SK-N-SH treated with all-trans-retinoic acid at 6 μM for 48 hours (cell line): ENCODE measurements around the gene ADAMTS18.

Source experiments
- ATAC-seq: fragments of 200-7000 bp; cut with Tn5 transposase; 3 replicates; pipeline ENCODE4 v1.9.1; 2020; ENCODE audit warnings: mild to moderate bottlenecking, moderate library complexity
- ARNTL ChIP-seq: fragments of 450-650 bp; formaldehyde crosslinking; IDR thresholded peaks from 2 replicates; pipeline ENCODE4 v1.5.0; 2020; ENCODE audit warnings: low read depth, mild to moderate bottlenecking, moderate library complexity, borderline replicate concordance
- BACH2 ChIP-seq: fragments of 250-450 bp; sonication (Bioruptor Pico); IDR thresholded peaks from 2 replicates; pipeline ENCODE4 v1.9.0; 2021; ENCODE audit warnings: mild to moderate bottlenecking, borderline replicate concordance
- CREB5 ChIP-seq: fragments of 250-450 bp; sonication (Bioruptor Pico); IDR thresholded peaks from 2 replicates; pipeline ENCODE4 v1.5.1; 2020; ENCODE audit warnings: low read depth, mild to moderate bottlenecking, moderate library complexity
- CSDC2 ChIP-seq: fragments of 250-450 bp; sonication (Bioruptor Pico); IDR thresholded peaks from 2 replicates; pipeline ENCODE4 v1.5.0; 2020; ENCODE audit warnings: mild to moderate bottlenecking, moderate library complexity
- CSRNP3 ChIP-seq: fragments of 250-450 bp; sonication (Bioruptor Pico); IDR thresholded peaks from 2 replicates; pipeline ENCODE4 v1.5.1; 2021; ENCODE audit warnings: mild to moderate bottlenecking, moderate library complexity
- ESRRG ChIP-seq: fragments of 250-450 bp; sonication (Bioruptor Pico); IDR thresholded peaks from 2 replicates; pipeline ENCODE4 v1.6.1; 2021; ENCODE audit warnings: mild to moderate bottlenecking
- GLIS3 ChIP-seq: fragments of 250-450 bp; sonication (Bioruptor Pico); IDR thresholded peaks from 2 replicates; pipeline ENCODE4 v1.5.0; 2020; ENCODE audit warnings: mild to moderate bottlenecking, moderate library complexity
- ISL1 ChIP-seq: fragments of 250-450 bp; sonication (Bioruptor Pico); IDR thresholded peaks from 2 replicates; pipeline ENCODE4 v2.1.2; 2022; ENCODE audit warnings: mild to moderate bottlenecking, moderate library complexity
- OSR1 ChIP-seq: fragments of 250-450 bp; sonication (Bioruptor Pico); IDR thresholded peaks from 2 replicates; pipeline ENCODE4 v1.8.0; 2022; ENCODE audit warnings: moderate library complexity, mild to moderate bottlenecking, inconsistent platforms
- PPARA ChIP-seq: fragments of 250-450 bp; sonication (Bioruptor Pico); IDR thresholded peaks from 2 replicates; pipeline ENCODE4 v1.5.0; 2020; ENCODE audit warnings: mild to moderate bottlenecking, borderline replicate concordance
- RARB ChIP-seq: fragments of 250-450 bp; sonication (Bioruptor Pico); IDR thresholded peaks from 2 replicates; pipeline ENCODE4 v1.8.0; 2021; ENCODE audit warnings: mild to moderate bottlenecking, moderate library complexity
- SNAI2 ChIP-seq: fragments of 250-450 bp; sonication (Bioruptor Pico); IDR thresholded peaks from 2 replicates; pipeline ENCODE4 v1.5.0; 2020; ENCODE audit warnings: mild to moderate bottlenecking, moderate library complexity
- TCF4 ChIP-seq: fragments of 250-450 bp; sonication (Bioruptor Pico); IDR thresholded peaks from 2 replicates; pipeline ENCODE4 v1.8.0; 2021; ENCODE audit warnings: mild to moderate bottlenecking, moderate library complexity, borderline replicate concordance
- TOX ChIP-seq: fragments of 250-450 bp; sonication (Bioruptor Pico); IDR thresholded peaks from 2 replicates; pipeline ENCODE4 v1.8.0; 2021; ENCODE audit warnings: mild to moderate bottlenecking, moderate library complexity, borderline replicate concordance
- TSHZ2 ChIP-seq: fragments of 250-450 bp; sonication (Bioruptor Pico); IDR thresholded peaks from 2 replicates; pipeline ENCODE4 v1.5.0; 2020; ENCODE audit warnings: mild to moderate bottlenecking, moderate library complexity
- ZC3H10 ChIP-seq: fragments of 250-450 bp; sonication (Bioruptor Pico); IDR thresholded peaks from 2 replicates; pipeline ENCODE4 v1.5.1; 2021; ENCODE audit warnings: mild to moderate bottlenecking, moderate library complexity
- ZFP3 ChIP-seq: fragments of 250-450 bp; sonication (Bioruptor Pico); IDR thresholded peaks from 2 replicates; pipeline ENCODE4 v1.5.0; 2020; ENCODE audit warnings: mild to moderate bottlenecking, moderate library complexity
- ZFP30 ChIP-seq: fragments of 450-650 bp; formaldehyde crosslinking; IDR thresholded peaks from 2 replicates; pipeline ENCODE4 v1.5.0; 2022; ENCODE audit warnings: mild to moderate bottlenecking, moderate library complexity
- ZNF565 ChIP-seq: fragments of 450-650 bp; formaldehyde crosslinking; conservative IDR thresholded peaks from 2 replicates; pipeline ENCODE4 v1.5.0; 2020; ENCODE audit warnings: low read depth, mild to moderate bottlenecking, moderate library complexity
- ZNF70 ChIP-seq: fragments of 450-650 bp; formaldehyde crosslinking; IDR thresholded peaks from 2 replicates; pipeline ENCODE4 v1.5.0; 2020; ENCODE audit warnings: mild to moderate bottlenecking, moderate library complexity
- ZNF8 ChIP-seq: fragments of 450-650 bp; formaldehyde crosslinking; IDR thresholded peaks from 2 replicates; pipeline ENCODE4 v1.5.0; 2020; ENCODE audit warnings: mild to moderate bottlenecking, moderate library complexity
- TF ChIP-seq, protein P1 (sequence below): fragments of 250-450 bp; sonication (Bioruptor Pico); IDR thresholded peaks from 2 replicates; pipeline ENCODE4 v1.8.0; 2020; ENCODE audit warnings: mild to moderate bottlenecking, moderate library complexity, borderline replicate concordance
- TF ChIP-seq, protein P2 (sequence below): fragments of 250-450 bp; sonication (Bioruptor Pico); IDR thresholded peaks from 2 replicates; pipeline ENCODE4 v1.8.0; 2021; ENCODE audit warnings: low read depth, mild to moderate bottlenecking, moderate library complexity, borderline replicate concordance

ADAMTS18 gene

GRCh38 chr16:77403732-77404131 is 31.1 kb downstream of the ADAMTS18 start:
- ATAC-seq, result no peak
- TF ChIP-seq ZFP30 (CRISPR knock-in tag) (no peak), TSHZ2 (CRISPR knock-in tag) (no peak), ZC3H10 (no peak), GLIS3 (CRISPR knock-in tag) (no peak), PPARA (no peak), ZNF8 (no peak), ZNF70 (CRISPR knock-in tag) (no peak), ISL1 (no peak), CREB5 (CRISPR knock-in tag) (no peak), RARB (CRISPR knock-in tag) (no peak)
- TF ChIP-seq, protein P1, sequence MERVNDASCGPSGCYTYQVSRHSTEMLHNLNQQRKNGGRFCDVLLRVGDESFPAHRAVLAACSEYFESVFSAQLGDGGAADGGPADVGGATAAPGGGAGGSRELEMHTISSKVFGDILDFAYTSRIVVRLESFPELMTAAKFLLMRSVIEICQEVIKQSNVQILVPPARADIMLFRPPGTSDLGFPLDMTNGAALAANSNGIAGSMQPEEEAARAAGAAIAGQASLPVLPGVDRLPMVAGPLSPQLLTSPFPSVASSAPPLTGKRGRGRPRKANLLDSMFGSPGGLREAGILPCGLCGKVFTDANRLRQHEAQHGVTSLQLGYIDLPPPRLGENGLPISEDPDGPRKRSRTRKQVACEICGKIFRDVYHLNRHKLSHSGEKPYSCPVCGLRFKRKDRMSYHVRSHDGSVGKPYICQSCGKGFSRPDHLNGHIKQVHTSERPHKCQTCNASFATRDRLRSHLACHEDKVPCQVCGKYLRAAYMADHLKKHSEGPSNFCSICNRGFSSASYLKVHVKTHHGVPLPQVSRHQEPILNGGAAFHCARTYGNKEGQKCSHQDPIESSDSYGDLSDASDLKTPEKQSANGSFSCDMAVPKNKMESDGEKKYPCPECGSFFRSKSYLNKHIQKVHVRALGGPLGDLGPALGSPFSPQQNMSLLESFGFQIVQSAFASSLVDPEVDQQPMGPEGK, result no peak

DNA sequence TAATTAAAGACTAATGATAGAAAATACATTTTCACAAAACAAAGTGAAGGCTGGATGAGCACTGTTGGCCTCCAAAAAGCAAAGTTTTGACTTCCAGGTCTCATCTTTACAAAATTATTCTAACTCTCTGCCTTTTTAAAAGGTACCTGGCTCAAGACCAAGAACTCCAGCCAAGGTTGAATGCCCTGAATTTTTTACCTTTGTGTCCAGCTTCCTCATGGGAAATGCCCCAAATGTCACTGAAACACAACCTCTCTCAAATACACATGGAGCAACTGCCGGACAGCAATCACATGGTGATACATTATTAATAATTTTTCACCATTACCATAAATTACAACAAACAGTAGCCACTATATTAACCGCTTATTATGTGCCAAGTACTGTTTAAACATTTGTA is 32.2 kb downstream of the ADAMTS18 start:
- ATAC-seq, result no peak
- TF ChIP-seq CREB5 (CRISPR knock-in tag), result no peak
- no peak for TF ChIP-seq CSDC2
- TF ChIP-seq RARB (CRISPR knock-in tag), result no peak
- no peak for TF ChIP-seq ARNTL (CRISPR knock-in tag)
- TF ChIP-seq, protein P1, result no peak
- TF ChIP-seq SNAI2 (CRISPR knock-in tag), result no peak
- TF ChIP-seq ZNF565 (CRISPR knock-in tag), result no peak
- no peak for TF ChIP-seq ISL1
- no peak for TF ChIP-seq TSHZ2 (CRISPR knock-in tag)
- no peak for TF ChIP-seq ZFP3 (CRISPR knock-in tag)
- no peak for TF ChIP-seq BACH2 (CRISPR knock-in tag)
- TF ChIP-seq ZFP30 (CRISPR knock-in tag), result no peak

DNA sequence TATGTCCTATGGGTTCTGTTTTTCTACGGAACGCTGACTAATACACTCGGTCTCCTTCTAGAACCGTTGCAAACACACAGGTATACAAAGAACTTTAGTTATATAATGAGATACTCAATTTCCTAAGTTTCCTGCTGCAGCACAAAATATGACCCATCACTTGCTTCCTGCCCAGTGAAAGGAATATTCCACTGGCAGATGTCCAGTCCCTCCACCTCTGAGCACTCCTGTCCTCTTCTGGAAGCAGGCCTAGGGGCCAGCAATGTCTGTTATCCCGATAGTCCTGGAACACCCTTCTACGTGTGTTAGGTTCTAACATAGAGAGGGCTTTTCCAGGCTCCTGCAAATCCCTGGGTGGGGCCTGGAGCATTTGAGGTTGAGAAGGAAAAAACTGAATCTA is 32.7 kb downstream of the ADAMTS18 start:
- no peak for ATAC-seq
- no peak for TF ChIP-seq PPARA
- TF ChIP-seq ZNF70 (CRISPR knock-in tag), result no peak
- TF ChIP-seq ZFP3 (CRISPR knock-in tag), result no peak
- no peak for TF ChIP-seq RARB (CRISPR knock-in tag)
- no peak for TF ChIP-seq ESRRG (CRISPR knock-in tag)
- TF ChIP-seq, protein P2, sequence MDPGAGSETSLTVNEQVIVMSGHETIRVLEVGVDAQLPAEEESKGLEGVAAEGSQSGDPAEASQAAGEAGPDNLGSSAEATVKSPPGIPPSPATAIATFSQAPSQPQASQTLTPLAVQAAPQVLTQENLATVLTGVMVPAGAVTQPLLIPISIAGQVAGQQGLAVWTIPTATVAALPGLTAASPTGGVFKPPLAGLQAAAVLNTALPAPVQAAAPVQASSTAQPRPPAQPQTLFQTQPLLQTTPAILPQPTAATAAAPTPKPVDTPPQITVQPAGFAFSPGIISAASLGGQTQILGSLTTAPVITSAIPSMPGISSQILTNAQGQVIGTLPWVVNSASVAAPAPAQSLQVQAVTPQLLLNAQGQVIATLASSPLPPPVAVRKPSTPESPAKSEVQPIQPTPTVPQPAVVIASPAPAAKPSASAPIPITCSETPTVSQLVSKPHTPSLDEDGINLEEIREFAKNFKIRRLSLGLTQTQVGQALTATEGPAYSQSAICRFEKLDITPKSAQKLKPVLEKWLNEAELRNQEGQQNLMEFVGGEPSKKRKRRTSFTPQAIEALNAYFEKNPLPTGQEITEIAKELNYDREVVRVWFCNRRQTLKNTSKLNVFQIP, result no peak
- TF ChIP-seq ZFP30 (CRISPR knock-in tag), result no peak
- no peak for TF ChIP-seq CSRNP3 (CRISPR knock-in tag)
- no peak for TF ChIP-seq OSR1
- TF ChIP-seq ARNTL (CRISPR knock-in tag), result no peak
- no peak for TF ChIP-seq CSDC2
- no peak for TF ChIP-seq ZNF8
- no peak for TF ChIP-seq TOX (CRISPR knock-in tag)
- no peak for TF ChIP-seq TCF4 (CRISPR knock-in tag)
- no peak for TF ChIP-seq ISL1
